Gastrocnemius medialis (tissue), 4 donors: ENCODE data around the gene SIDT1.

Experiments
- POLR2A ChIP-seq, 2 donors: fragments of 450-650 bp; IDR thresholded peaks; one replicate each; pipeline ENCODE4 v1.6.1; 2017; ENCODE audit warnings: antibody characterized with exemption in 2 of 2, mild to moderate bottlenecking in 2 of 2, moderate library complexity in 2 of 2
- TF ChIP-seq, protein P1 (sequence below), 5 experiments: fragments of 450-650 bp in 3 of 5; fragments of 200-600 bp in 2 of 5; sonication (generic) in 2 of 5; IDR thresholded peaks in 4 of 5; conservative IDR thresholded peaks in 1 of 5; 1 replicate in 4 of 5; 2 replicates in 1 of 5; pipeline ENCODE4 v1.5.1; 2016 to 2019; ENCODE audit warnings: antibody characterized with exemption in 5 of 5, mild to moderate bottlenecking in 3 of 5, moderate library complexity in 3 of 5

DNA sequence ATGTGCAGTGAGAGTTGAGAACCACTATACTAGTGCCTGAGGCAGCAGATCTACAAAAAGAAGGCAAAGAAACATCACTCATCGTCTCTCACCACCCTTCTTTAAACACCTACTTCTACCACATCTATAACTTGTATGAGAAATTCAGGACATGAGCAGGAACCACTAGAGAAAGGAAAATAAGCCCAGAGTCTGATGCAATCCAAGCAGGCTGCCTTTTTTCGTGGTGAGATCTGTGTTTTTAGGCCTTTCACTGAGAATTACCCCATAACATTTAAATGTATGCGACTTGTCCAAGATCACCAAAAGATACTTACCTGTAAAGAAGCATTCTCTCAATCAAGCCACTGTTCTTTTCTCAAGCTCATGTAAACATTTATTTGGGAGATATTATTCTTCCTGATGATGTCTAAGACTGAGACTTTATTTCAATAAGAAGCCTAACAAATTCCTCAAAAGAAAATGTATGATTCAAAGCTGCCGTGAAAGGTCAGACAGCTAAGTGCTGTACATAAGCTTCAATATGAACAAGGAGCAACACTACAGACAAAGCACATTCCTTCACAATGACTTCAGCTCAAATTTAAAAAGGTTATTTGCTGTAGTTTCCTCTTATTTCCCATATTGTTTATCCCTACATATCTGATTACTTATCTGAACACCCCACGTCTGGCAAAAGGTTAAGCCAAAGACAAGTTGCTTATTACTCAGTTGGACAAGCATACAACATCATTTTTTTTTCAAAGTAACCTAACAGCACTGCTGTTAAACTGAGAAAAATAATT lies 33.9 kb upstream of the SIDT1 start:
- TF ChIP-seq, protein P1, sequence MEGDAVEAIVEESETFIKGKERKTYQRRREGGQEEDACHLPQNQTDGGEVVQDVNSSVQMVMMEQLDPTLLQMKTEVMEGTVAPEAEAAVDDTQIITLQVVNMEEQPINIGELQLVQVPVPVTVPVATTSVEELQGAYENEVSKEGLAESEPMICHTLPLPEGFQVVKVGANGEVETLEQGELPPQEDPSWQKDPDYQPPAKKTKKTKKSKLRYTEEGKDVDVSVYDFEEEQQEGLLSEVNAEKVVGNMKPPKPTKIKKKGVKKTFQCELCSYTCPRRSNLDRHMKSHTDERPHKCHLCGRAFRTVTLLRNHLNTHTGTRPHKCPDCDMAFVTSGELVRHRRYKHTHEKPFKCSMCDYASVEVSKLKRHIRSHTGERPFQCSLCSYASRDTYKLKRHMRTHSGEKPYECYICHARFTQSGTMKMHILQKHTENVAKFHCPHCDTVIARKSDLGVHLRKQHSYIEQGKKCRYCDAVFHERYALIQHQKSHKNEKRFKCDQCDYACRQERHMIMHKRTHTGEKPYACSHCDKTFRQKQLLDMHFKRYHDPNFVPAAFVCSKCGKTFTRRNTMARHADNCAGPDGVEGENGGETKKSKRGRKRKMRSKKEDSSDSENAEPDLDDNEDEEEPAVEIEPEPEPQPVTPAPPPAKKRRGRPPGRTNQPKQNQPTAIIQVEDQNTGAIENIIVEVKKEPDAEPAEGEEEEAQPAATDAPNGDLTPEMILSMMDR (IDR thresholded peaks at IDR 0.05 in 4 of 5, conservative IDR thresholded peaks at IDR 0.05 in 1 of 5): no peak
- no peak for TF ChIP-seq POLR2A (IDR thresholded peaks at IDR 0.05)
